AG10803 (cell line): Measurements from ENCODE around the gene NFYB.

Experiments used
- DNase-seq: peaks from one replicate; pipeline ENCODE4 v3.0.0; 2010; ENCODE audit warnings: low read depth
- H3K4me3 ChIP-seq: 2 replicates; pipeline ENCODE4 v1.5.1; 2011; ENCODE audit warnings: mild to moderate bottlenecking, low read length, control low read depth
- TF ChIP-seq, protein P1 (sequence below): conservative IDR thresholded peaks from 2 replicates; pipeline ENCODE4 v1.5.1; 2011; ENCODE audit warnings: mild to moderate bottlenecking, low read length, control low read depth, inconsistent platforms

Gene NFYB

DNA sequence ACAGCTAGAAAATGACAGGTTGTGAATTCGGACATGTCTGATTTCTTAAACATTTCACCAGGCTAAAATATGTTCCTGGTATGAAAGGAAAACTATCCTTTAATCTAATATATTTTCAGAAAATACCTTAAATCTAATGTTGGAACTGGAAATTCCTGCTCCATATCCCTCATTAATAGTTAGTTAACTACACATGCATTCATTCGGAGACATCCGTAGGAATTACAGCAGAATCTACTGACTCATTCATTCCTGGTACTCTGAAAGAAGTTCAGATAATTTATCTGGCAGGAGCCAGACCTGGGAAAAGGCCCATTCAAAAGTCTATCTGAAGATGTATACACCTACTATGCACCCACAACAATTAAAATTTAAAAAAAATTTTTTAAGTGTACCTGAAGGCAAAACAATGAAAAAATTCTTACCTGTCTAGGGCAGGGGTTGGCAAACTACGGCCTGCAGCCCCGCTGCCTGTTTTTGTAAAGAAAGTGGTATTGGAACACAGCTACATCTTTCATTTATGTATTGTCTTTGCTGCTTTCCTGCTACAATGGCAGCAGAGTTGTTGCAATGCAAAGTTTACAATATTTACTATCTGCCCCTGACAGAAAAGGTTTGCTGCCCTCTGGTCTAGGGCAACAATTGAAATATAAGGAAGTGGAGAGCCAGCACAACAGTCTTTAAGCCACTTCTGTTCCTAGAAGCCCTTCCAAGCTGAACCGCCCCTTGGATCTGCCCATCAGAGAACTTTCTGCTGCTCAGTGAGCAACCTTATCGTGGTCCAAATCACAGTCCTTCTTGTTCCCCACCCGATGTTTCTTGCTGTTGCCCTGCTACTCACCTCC lies 17.9 kb upstream of the NFYB start:
- no peak for DNase-seq
- H3K4me3 ChIP-seq = no peak overlapping the region
- TF ChIP-seq, protein P1, sequence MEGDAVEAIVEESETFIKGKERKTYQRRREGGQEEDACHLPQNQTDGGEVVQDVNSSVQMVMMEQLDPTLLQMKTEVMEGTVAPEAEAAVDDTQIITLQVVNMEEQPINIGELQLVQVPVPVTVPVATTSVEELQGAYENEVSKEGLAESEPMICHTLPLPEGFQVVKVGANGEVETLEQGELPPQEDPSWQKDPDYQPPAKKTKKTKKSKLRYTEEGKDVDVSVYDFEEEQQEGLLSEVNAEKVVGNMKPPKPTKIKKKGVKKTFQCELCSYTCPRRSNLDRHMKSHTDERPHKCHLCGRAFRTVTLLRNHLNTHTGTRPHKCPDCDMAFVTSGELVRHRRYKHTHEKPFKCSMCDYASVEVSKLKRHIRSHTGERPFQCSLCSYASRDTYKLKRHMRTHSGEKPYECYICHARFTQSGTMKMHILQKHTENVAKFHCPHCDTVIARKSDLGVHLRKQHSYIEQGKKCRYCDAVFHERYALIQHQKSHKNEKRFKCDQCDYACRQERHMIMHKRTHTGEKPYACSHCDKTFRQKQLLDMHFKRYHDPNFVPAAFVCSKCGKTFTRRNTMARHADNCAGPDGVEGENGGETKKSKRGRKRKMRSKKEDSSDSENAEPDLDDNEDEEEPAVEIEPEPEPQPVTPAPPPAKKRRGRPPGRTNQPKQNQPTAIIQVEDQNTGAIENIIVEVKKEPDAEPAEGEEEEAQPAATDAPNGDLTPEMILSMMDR = no peak

DNA sequence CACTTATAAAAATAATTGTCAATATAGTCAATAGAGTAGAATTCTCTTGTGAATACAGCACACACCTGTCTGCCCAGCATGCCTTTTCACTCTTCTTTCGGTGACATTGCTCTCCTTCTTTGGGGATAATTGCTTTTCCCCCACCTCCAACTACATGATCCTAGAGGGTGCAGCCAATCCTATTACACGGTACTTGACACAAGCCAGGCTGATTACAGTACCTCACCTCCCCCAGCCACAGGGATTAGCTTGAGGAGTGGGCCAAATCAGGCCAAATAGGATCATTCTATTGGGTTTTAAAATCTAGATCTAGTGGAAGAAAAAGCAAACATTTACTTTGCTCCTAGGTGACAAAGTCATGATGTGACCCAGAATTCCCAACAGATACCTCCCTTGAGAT lies 16.8 kb upstream of the NFYB start:
- H3K4me3 ChIP-seq = no peak overlapping the region
- TF ChIP-seq, protein P1 = no peak
- DNase-seq = no peak

DNA sequence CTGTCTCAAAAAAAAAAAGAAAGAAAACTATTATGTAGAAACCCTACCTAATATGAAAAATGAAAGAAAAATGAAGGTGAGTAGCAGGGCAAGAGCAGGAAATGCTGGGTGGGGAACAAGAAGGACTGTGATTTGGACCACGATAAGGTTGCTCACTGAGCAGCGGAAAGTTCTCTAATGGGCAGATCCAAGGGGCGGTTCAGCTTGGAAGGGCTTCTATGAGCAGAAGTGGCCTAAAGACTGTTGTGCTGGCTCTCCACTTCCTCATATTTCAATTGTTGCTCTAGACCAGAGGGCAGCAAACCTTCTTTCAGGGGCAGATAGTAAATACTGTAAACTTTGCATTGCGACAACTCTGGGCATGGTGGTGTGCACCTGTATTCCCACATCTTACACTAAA lies 16.3 kb upstream of the NFYB start:
- no peak for DNase-seq
- no peak overlapping the region for H3K4me3 ChIP-seq
- TF ChIP-seq, protein P1 = no peak

- DNase-seq = no peak
- TF ChIP-seq, protein P1 = no peak
- no peak overlapping the region for H3K4me3 ChIP-seq
These were observed 14.8 kb upstream of the NFYB start for GRCh38 chr12:104152685-104153241.

- no peak overlapping the region for H3K4me3 ChIP-seq
- TF ChIP-seq, protein P1 = no peak
- DNase-seq = no peak
These were observed 12.4 kb upstream of the NFYB start for GRCh38 chr12:104150416-104150815.

DNA sequence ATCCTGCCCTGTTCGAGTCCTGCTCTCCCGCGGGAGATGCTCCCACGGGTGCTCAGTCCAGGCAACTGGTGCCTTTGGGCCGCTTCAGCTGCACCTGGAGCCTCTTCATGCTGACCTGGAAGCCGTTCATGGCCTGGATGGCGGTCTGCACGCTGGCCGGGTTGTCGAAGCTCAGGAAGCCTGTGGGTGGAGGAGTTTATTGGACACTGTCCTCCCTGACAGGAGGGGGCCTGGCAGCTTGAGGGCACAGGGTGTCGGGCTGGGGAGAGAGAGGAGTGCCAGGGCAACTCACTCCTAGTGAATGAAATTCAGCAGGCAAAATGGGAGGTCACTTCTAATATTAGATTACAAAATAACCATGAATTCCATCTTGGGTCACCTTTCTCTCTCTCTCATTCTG lies 9.3 kb upstream of the NFYB start:
- TF ChIP-seq, protein P1 = no peak

DNA sequence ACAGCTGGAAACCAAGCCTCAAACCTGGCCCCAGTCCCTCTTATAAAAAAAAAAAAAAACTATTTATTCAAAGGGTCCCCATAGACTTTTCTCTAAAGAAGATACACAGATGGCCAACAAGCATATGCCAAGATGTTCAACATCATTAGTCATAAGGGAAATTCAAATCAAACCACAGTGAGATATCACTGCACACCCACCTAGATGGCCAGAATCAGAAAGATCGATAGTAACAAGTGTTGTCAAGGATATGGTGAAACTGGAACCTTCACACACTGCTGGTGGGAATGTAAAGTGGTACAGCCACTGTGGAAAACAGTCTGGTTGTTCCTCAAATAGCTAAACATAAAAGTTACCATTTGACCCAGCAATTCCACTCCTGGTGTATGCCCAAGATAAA lies 5.9 kb upstream of the NFYB start:
- DNase-seq = no peak
- no peak overlapping the region for H3K4me3 ChIP-seq
- TF ChIP-seq, protein P1 = no peak

More for the DNA sequence above, 9.3 kb upstream of the NFYB start:
- DNase-seq = no peak
- no peak overlapping the region for H3K4me3 ChIP-seq
